ENCODE results near the gene TMEM87B.

GRCh38 chr2:112153501-112153900 lies 98.4 kb downstream of the TMEM87B start:
- TF ChIP-seq CTCF (IDR thresholded peaks at IDR 0.05 in 8 of 11, conservative IDR thresholded peaks at IDR 0.05 in 3 of 11) (no peak), POLR2AphosphoS5 (IDR thresholded peaks at IDR 0.05) (no peak)
